PFSK-1 (cell line): ENCODE measurements around the gene UTP11.

Experiments
- FOXP2 ChIP-seq: optimal IDR thresholded peaks from 2 replicates; pipeline ENCODE3; 2011; ENCODE audit warnings: borderline replicate concordance, control low read depth, inconsistent platforms; ENCODE audit not compliant: insufficient read depth; ENCODE audit errors: extremely low read length, extremely low read depth
- POLR2AphosphoS5 ChIP-seq: IDR thresholded peaks from 2 replicates; pipeline ENCODE4 v1.6.1; 2012; ENCODE audit warnings: low read depth, mild to moderate bottlenecking, control low read depth, low read length, moderate library complexity
- REST ChIP-seq, 2 experiments: IDR thresholded peaks; 2 replicates each; pipeline versions ENCODE4 v1.6.1 to v1.8.0; 2011 to 2012; ENCODE audit warnings: low read depth in 2 of 2, low read length in 2 of 2, control low read depth in 1 of 2, inconsistent platforms in 1 of 2, mild to moderate bottlenecking in 1 of 2, moderate library complexity in 1 of 2; ENCODE audit not compliant: insufficient read depth in 1 of 2
- SIN3A ChIP-seq: IDR thresholded peaks from 2 replicates; pipeline ENCODE4 v1.6.1; 2012; ENCODE audit warnings: mild to moderate bottlenecking, low read length, moderate library complexity, borderline replicate concordance; ENCODE audit not compliant: insufficient read depth
- TAF1 ChIP-seq: IDR thresholded peaks from 2 replicates; pipeline ENCODE4 v1.6.1; 2012; ENCODE audit warnings: low read length, control low read depth, borderline replicate concordance; ENCODE audit not compliant: insufficient read depth

Gene UTP11

GRCh38 chr1:38034871-38035270 lies 22.3 kb downstream of the UTP11 start:
- TF ChIP-seq POLR2AphosphoS5 (no peak), SIN3A (no peak), REST (IDR thresholded peaks at IDR 0.05; ENCODE audit: insufficient read depth in 1 of 2, low read depth in 2 of 2, low read length in 2 of 2) (no peak), FOXP2 (no peak), TAF1 (no peak)

GRCh38 chr1:38037221-38037939 lies 24.8 kb downstream of the UTP11 start:
- TF ChIP-seq TAF1 (no peak), POLR2AphosphoS5 (no peak), FOXP2 (no peak), REST (IDR thresholded peaks at IDR 0.05; ENCODE audit: insufficient read depth in 1 of 2, low read depth in 2 of 2, low read length in 2 of 2) (no peak), SIN3A (no peak)

GRCh38 chr1:38038861-38039260 lies 26.3 kb downstream of the UTP11 start:
- TF ChIP-seq TAF1 (no peak), REST (IDR thresholded peaks at IDR 0.05; ENCODE audit: insufficient read depth in 1 of 2, low read depth in 2 of 2, low read length in 2 of 2) (no peak), SIN3A (no peak), FOXP2 (no peak), POLR2AphosphoS5 (no peak)

GRCh38 chr1:38039331-38040088 lies 27.0 kb downstream of the UTP11 start:
- TF ChIP-seq TAF1 = no peak

- TF ChIP-seq POLR2AphosphoS5 (no peak), FOXP2 (no peak), TAF1 (no peak), REST (IDR thresholded peaks at IDR 0.05; ENCODE audit: insufficient read depth in 1 of 2, low read depth in 2 of 2, low read length in 2 of 2) (no peak), SIN3A (no peak)
Observed at GRCh38 chr1:38041936-38042834, 29.7 kb downstream of the UTP11 start.
